Measurements from ENCODE around the gene MCM7. TPM values are rescaled to one million over a fixed set of nuclear protein-coding genes. Genes with fewer than 3 reads are reported as not detected.
"Not testable (repeated sequence)": the region's sequence is repeated elsewhere in the genome, so short reads cannot be mapped to it uniquely, and the experiment has no call there.

Gene MCM7
- total RNA-seq, 1 donor from 2014 or later = 212 TPM

- H3K4me1 Mint-ChIP-seq (ENCODE audit: low read depth) = peaks cover 5% of the 10 kb centered on the region
- no peak overlapping the region for H3K4me3 Mint-ChIP-seq (ENCODE audit: low read depth)
- H3K36me3 Mint-ChIP-seq (ENCODE audit: insufficient read depth) = no peaks in the 10 kb centered on the region
- H3K9me3 Mint-ChIP-seq (ENCODE audit: low read depth) = no peaks in the 10 kb centered on the region
- H3K27me3 Mint-ChIP-seq = peaks cover 9% of the 10 kb centered on the region
- TF ChIP-seq CTCF (IDR thresholded peaks at IDR 0.05; ENCODE audit: unreplicated experiment) = peak; percentile 93
- H3K27ac Mint-ChIP-seq = no peak overlapping the region
- peak; percentile 86 for DNase-seq (ENCODE audit: low spot score, unreplicated experiment)
Observed at GRCh38 chr7:100130608-100131453, 29.6 kb upstream of the MCM7 start.

GRCh38 chr7:100130220-100130607 lies 29.0 kb upstream of the MCM7 start:
- H3K27me3 Mint-ChIP-seq; H3K4me1 Mint-ChIP-seq (ENCODE audit: low read depth); H3K27ac Mint-ChIP-seq; DNase-seq (ENCODE audit: low spot score, unreplicated experiment); H3K4me3 Mint-ChIP-seq (ENCODE audit: low read depth); H3K9me3 Mint-ChIP-seq (ENCODE audit: low read depth); H3K36me3 Mint-ChIP-seq (ENCODE audit: insufficient read depth): not testable (repeated sequence)

GRCh38 chr7:100128637-100128963 lies 27.4 kb upstream of the MCM7 start:
- peaks cover 5% of the 10 kb centered on the region for H3K4me1 Mint-ChIP-seq (ENCODE audit: low read depth)
- H3K4me3 Mint-ChIP-seq (ENCODE audit: low read depth) = peak overlapping the region; percentile 76
- DNase-seq (ENCODE audit: low spot score, unreplicated experiment) = no peak
- no peak for TF ChIP-seq CTCF (IDR thresholded peaks at IDR 0.05; ENCODE audit: unreplicated experiment)
- no peaks in the 10 kb centered on the region for H3K9me3 Mint-ChIP-seq (ENCODE audit: low read depth)
- H3K27me3 Mint-ChIP-seq = peaks cover 9% of the 10 kb centered on the region
- no peaks in the 10 kb centered on the region for H3K36me3 Mint-ChIP-seq (ENCODE audit: insufficient read depth)
- H3K27ac Mint-ChIP-seq = no peak overlapping the region

GRCh38 chr7:100127866-100128636 lies 26.9 kb upstream of the MCM7 start:
- DNase-seq (ENCODE audit: low spot score, unreplicated experiment) = no peak
- Mint-ChIP-seq H3K9me3 (ENCODE audit: low read depth) (no peaks in the 10 kb centered on the region), H3K27me3 (peaks cover 9% of the 10 kb centered on the region), H3K4me1 (ENCODE audit: low read depth) (peaks cover 5% of the 10 kb centered on the region), H3K4me3 (ENCODE audit: low read depth) (peak overlapping the region; percentile 76), H3K27ac (peak overlapping the region; percentile 12), H3K36me3 (ENCODE audit: insufficient read depth) (no peaks in the 10 kb centered on the region)
- no peak for TF ChIP-seq CTCF (IDR thresholded peaks at IDR 0.05; ENCODE audit: unreplicated experiment)

GRCh38 chr7:100126931-100127865 lies 26.0 kb upstream of the MCM7 start, which contains the start of gene MBLAC1:
Gene MBLAC1 (plus strand): TSS chr7:100126967. CDS start chr7:100127396, 429 bp downstream.
- Mint-ChIP-seq H3K9me3 (ENCODE audit: low read depth) (no peaks in the 10 kb centered on the region), H3K27me3 (peaks cover 6% of the 10 kb centered on the region), H3K4me3 (ENCODE audit: low read depth) (peak within 1 kb of the TSS; percentile 96), H3K36me3 (ENCODE audit: insufficient read depth) (no peaks in the 10 kb centered on the region), H3K4me1 (ENCODE audit: low read depth) (peaks cover 5% of the 10 kb centered on the region), H3K27ac (peak within 1 kb of the TSS; percentile 99)
- no peak for TF ChIP-seq CTCF (IDR thresholded peaks at IDR 0.05; ENCODE audit: unreplicated experiment)
- DNase-seq (ENCODE audit: low spot score, unreplicated experiment) = peak; percentile 83

Measured in progenitor cell of endocrine pancreas (in vitro differentiated cells).